ENCODE results near the gene MON1B. TPM values are rescaled to one million over a fixed set of nuclear protein-coding genes. Genes with fewer than 3 reads are reported as not detected.
A peak's percentile ranks its signal among the peaks of the same experiment; 100 is the strongest.

Gene MON1B
- 10 to 100 TPM; 16.7 to 35.9 (median 23.8) TPM for total RNA-seq
- polyA plus RNA-seq: 10 to 100 TPM; 14.8 to 17.9 TPM

GRCh38 chr16:77190478-77191258 is at the start of gene MON1B:
Gene MON1B (plus strand): TSS chr16:77191190. CDS start chr16:77191486, 296 bp downstream.
- H3K27me3 ChIP-seq: no peaks in the 10 kb centered on the region
- 0% methylated on average over 63 of the region's 63 CpGs for WGBS, 2 donors
- intact Hi-C loops (cut with DNase I): no loop called here

GRCh38 chr16:77143364-77143763 is 47.6 kb upstream of the MON1B start:
- no peak for FAIRE-seq
- H3K27ac ChIP-seq: no peak overlapping the region
- no peak overlapping the region for H3K4me3 ChIP-seq
- H3K27me3 ChIP-seq: no peaks in the 10 kb centered on the region
- intact Hi-C loops (cut with DNase I): no loop called here
- no peak for ATAC-seq
- TF ChIP-seq CTCF (IDR thresholded peaks at IDR 0.05): no peak
- H3K36me3 ChIP-seq: no peaks in the 10 kb centered on the region
- H3K4me1 ChIP-seq: no peaks in the 10 kb centered on the region
- no peaks in the 10 kb centered on the region for H3K9me3 ChIP-seq
- DNase-seq: no peak

More at GRCh38 chr16:77190478-77191258, at the start of gene MON1B:
- no peak for TF ChIP-seq CTCF (IDR thresholded peaks at IDR 0.05)
- peak; percentile 96 for FAIRE-seq
- H3K27ac ChIP-seq: peak within 1 kb of the TSS; percentile 95 to 99 (median 97)
- H3K4me3 ChIP-seq: peak within 1 kb of the TSS; percentile 57 to 78 (median 70)
- peak; percentile 96 to 99 (median 96) for ATAC-seq
- peaks cover 0 to 8% (median 3%) of the 10 kb centered on the region in 3 donors for H3K4me1 ChIP-seq
- DNase-seq: peak; percentile 91 to 98 (median 98)
- peaks cover 0 to 9% (median 5%) of the 10 kb centered on the region in 3 donors for H3K36me3 ChIP-seq
- H3K9me3 ChIP-seq: no peaks in the 10 kb centered on the region

- 65 to 67% methylated on average over 4 of the region's 4 CpGs for WGBS, 2 donors
- ATAC-seq: no peak
- Histone ChIP-seq H3K27me3 (no peaks in the 10 kb centered on the region), H3K36me3 (no peaks in the 10 kb centered on the region), H3K27ac (no peak overlapping the region), H3K9me3 (no peaks in the 10 kb centered on the region), H3K4me1 (no peaks in the 10 kb centered on the region), H3K4me3 (no peak overlapping the region)
- no peak for TF ChIP-seq CTCF (IDR thresholded peaks at IDR 0.05)
- no peak for DNase-seq
- intact Hi-C loops (cut with DNase I): no loop called here
- no peak for FAIRE-seq
Observed at GRCh38 chr16:77148121-77148520, 42.9 kb upstream of the MON1B start.

- H3K4me3 ChIP-seq: no peak overlapping the region
- DNase-seq: no peak
- no peaks in the 10 kb centered on the region for H3K4me1 ChIP-seq
- no peaks in the 10 kb centered on the region for H3K27me3 ChIP-seq
- FAIRE-seq: no peak
- intact Hi-C loops (cut with DNase I): no loop called here
- H3K36me3 ChIP-seq: no peaks in the 10 kb centered on the region
- H3K27ac ChIP-seq: no peak overlapping the region
- no peak for TF ChIP-seq CTCF (IDR thresholded peaks at IDR 0.05)
- WGBS, 2 donors: 38 to 52% methylated on average over 3 of the region's 3 CpGs
- no peak for ATAC-seq
- no peaks in the 10 kb centered on the region for H3K9me3 ChIP-seq
Observed at GRCh38 chr16:77157346-77158058, 33.5 kb upstream of the MON1B start.

Measured in pancreas (tissue), 10 donors.